Measurements from ENCODE around the gene NEO1. TPM values are rescaled to one million over a fixed set of nuclear protein-coding genes. Genes with fewer than 3 reads are reported as not detected.

Gene NEO1
- total and polyA plus RNA-seq, 2 of the 13 experiments (the other 11 are each of a cell fraction or from before 2014, with no cell fraction given): 8.4 to 11.0 TPM

- no peak for TF ChIP-seq SALL1 (CRISPR knock-in tag; IDR thresholded peaks at IDR 0.05)
- no peak for TF ChIP-seq KDM1A (CRISPR knock-in tag; IDR thresholded peaks at IDR 0.05)
- TF ChIP-seq ZBTB25 (CRISPR knock-in tag; IDR thresholded peaks at IDR 0.05): no peak
- no peak for TF ChIP-seq ZNF282 (IDR thresholded peaks at IDR 0.05; ENCODE audit: partially characterized antibody)
These were observed 34.3 kb upstream of the NEO1 start (continued) for GRCh38 chr15:73017987-73018386.

- DNase-seq (ENCODE audit: low spot score) (no peak), ATAC-seq (no peak), FAIRE-seq (no peak)
- no TSS peak for BruUV-seq (replicated peaks)
- Histone ChIP-seq H4K20me1 (ENCODE audit: insufficient read depth, low read length) (no peaks in the 10 kb centered on the region), H3K79me2 (ENCODE audit: insufficient read depth, low read length) (no peaks in the 10 kb centered on the region), H3K27ac (ENCODE audit: extremely low read length, insufficient read depth, low read length) (no peak overlapping the region), H3K9me3 (ENCODE audit: low read length) (no peaks in the 10 kb centered on the region), H3K4me3 (replicated peaks in 1 of 3; ENCODE audit: insufficient read depth in 1 of 3, low read depth in 2 of 3, low read length in 3 of 3) (no peak overlapping the region), H3K9ac (ENCODE audit: insufficient read depth, low read depth, low read length) (no peak overlapping the region), H3K4me1 (ENCODE audit: insufficient read depth, low read length) (peaks cover 7% of the 10 kb centered on the region; the same call in 1 of the 2 replicates), H3K4me2 (ENCODE audit: low read depth, low read length) (no peak overlapping the region), H2AFZ (ENCODE audit: low read length) (no peak overlapping the region), H3K27me3 (ENCODE audit: control insufficient read depth in 1 of 2, insufficient read depth in 2 of 2, low read length in 2 of 2) (peaks cover 0 to 7% of the 10 kb centered on the region in 2 experiments; a peak in 1 of 5 replicates), H3K36me3 (replicated peaks in 1 of 2; ENCODE audit: control insufficient read depth in 1 of 2, insufficient read depth in 2 of 2, low read length in 2 of 2) (no peaks in the 10 kb centered on the region)
- 64% methylated on average over 3 of the region's 3 CpGs for WGBS (ENCODE audit: low lambda C conversion rate)
- TF ChIP-seq MZF1 (CRISPR knock-in tag; IDR thresholded peaks at IDR 0.05; ENCODE audit: borderline replicate concordance): no peak
- no peak for TF ChIP-seq HNRNPUL1 (IDR thresholded peaks at IDR 0.05; ENCODE audit: low read depth, low read length)
- no peak for TF ChIP-seq AHDC1 (CRISPR knock-in tag; IDR thresholded peaks at IDR 0.05; ENCODE audit: borderline replicate concordance)
- TF ChIP-seq RFX5 (IDR thresholded peaks at IDR 0.05; ENCODE audit: low read depth, low read length): no peak
- no peak for TF ChIP-seq DBP (CRISPR knock-in tag; IDR thresholded peaks at IDR 0.05; ENCODE audit: not compliant biosample characterization)
- no peak for TF ChIP-seq FOSL2 (CRISPR knock-in tag; IDR thresholded peaks at IDR 0.05)
- ChIA-PET POLR2A (no interaction called here), CTCF (ENCODE audit: low intra/inter-chr PET ratio, low total read pairs) (no interaction called here)
- in situ Hi-C loops (cut with HindIII; ENCODE audit: extremely low pct_ligation_motif_present, low pct_unique_long_range_greater_than_20kb): no loop called here
- intact Hi-C loops (cut with micrococcal nuclease; ENCODE audit: unreplicated experiment): no loop called here
These were observed 33.1 kb upstream of the NEO1 start for GRCh38 chr15:73019154-73019553.
